NCI-H146 treated with DMSO at 0.1 percent for 48 hours (cell line): ENCODE data around the gene FERMT2.

Experiments used
- DNase-seq: peaks from one replicate; lab custom pipeline; 2025; ENCODE audit not compliant: unreplicated experiment; lab: John Stamatoyannopoulos, UW

Gene FERMT2, protein sequence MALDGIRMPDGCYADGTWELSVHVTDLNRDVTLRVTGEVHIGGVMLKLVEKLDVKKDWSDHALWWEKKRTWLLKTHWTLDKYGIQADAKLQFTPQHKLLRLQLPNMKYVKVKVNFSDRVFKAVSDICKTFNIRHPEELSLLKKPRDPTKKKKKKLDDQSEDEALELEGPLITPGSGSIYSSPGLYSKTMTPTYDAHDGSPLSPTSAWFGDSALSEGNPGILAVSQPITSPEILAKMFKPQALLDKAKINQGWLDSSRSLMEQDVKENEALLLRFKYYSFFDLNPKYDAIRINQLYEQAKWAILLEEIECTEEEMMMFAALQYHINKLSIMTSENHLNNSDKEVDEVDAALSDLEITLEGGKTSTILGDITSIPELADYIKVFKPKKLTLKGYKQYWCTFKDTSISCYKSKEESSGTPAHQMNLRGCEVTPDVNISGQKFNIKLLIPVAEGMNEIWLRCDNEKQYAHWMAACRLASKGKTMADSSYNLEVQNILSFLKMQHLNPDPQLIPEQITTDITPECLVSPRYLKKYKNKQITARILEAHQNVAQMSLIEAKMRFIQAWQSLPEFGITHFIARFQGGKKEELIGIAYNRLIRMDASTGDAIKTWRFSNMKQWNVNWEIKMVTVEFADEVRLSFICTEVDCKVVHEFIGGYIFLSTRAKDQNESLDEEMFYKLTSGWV

DNA sequence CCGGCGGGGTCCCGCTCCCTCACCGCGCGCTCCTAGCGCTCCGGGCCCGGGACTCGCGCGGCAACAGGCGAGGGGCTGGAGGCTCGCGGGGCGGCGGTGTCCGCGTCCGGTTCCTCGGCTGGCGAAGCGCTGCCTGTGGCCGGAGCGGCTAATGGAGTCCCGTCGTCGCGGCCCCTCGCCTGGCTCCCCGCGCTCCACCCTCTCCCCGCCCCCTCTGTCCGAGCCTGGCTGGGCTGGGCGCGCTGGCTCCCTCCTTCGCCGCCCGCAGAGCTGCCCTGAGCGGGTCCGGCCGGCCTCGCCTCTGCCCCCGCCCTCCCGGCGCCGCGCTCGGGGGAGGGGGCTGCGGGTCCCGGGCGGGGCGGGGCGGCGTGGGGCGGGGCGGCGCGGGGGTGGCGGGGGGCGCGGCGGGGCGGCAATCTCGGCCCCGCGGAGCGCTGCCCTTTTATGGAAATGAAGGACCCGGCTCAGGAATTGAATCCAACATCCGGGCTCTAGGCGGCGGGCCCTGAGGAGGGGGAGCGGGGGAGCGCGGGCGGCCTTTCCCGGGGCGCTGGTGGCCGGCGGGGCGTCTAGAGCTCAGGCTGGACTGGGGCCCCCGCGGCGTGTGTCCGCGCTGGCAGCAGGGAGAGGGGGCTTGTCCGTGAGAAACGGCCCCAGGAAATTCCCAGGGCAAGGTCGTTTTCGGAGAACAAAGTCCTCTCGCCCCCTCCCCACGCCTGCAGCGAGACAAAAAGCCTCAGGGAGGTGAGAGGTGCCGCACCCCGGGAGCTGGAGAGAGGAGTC, at the start of gene FERMT2:
TSS of gene FERMT2 (minus strand) at position 153 of the 783 bp plus-strand sequence. CDS start 482 bp downstream, outside the sequence.
- peak; percentile 47 for DNase-seq

DNA sequence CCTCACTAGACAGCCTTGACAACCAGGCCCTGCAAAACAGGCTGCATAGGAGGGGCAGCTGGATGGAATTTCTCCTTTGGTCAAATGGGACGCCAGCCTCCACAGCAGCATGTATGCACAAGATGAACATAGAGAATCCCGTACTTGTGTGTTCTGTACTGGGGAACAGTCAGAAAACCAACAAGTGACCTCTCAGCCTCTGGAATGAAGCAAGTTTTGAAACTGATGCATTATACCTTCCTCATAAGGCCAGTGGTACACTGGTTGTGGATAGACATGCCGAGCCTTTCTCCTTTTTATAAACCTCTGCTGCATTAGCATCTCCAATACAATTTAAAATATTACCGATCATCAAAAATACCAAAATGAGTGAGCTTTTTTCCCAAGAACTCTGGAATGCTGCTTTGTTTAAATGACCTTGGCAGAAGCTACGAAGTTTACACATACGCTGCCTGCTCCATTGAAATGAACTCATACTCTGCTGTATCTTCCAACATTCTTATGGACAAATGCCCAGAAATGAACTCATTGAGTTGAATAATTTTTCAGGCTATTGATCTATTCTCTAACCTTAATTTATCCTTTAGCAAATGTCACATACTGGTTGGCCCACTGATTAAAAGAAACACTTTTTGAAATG, 47.6 kb upstream of the FERMT2 start:
- no peak for DNase-seq

DNA sequence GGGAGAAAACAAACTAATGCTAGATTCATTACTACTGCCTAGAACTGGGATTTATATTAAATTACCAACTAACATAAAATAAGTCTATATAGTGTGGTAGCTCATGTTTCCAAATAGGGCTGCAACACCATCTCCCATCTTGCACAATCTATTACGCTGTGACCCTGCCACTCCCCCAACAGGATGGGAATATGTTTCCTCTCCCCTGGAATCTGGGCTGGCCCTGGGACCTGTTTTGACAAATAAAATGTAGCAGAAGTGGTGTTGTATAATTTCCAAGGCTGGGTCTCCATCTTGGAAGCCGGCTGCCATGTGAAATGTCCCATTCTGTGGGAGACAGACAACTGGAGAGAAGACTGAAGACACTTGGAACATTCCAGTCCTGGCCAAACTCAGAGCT, 45.6 kb upstream of the FERMT2 start:
- no peak for DNase-seq

DNA sequence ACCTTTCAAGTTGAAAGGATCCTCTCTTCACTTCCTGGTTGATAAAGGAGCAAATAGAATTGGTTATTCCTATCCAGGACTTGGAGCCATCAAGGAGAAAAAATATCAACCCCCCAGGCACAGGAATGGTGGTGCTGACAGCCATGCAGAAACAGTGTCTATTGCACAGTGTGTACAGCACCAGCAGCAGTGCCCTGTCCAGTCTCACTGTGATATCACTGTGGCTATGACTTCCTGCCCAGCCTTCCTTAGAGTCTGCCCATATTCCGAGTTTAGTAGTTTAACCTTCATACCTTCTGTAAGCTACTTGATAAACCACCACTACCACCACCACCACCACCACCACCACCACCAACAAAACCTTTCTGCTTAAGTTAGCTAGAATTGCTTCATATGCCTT, 45.1 kb upstream of the FERMT2 start:
- DNase-seq: no peak

DNA sequence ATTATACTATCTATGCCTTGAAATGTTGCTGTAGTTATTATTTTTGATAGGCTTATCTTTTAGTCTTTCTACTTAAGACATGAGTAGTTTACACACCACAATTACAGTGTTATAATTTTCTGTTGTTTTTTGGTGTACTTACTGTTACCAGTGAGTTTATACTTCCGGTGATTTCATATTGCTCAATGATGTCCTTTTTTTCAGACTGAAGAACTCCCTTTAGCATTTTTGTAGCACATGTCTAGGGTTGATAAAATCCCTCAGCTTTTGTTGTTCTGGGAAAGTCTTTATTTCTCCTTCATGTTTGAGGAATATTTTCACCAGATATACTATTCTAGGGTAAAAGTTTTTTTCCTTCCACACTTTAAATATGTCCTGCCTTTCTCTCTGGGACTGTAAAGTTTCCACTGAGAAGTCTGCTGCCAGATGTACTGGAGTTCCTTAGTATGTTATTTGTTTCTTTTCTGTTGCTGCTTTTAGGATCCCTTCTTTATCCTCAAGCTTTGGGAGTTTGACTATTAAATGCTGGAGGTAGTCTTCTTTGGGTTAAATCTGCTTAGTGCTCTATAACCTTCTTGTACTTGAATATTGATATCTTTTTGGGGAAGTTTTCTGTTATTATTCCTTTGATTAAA, 41.5 kb upstream of the FERMT2 start:
- no peak for DNase-seq

DNA sequence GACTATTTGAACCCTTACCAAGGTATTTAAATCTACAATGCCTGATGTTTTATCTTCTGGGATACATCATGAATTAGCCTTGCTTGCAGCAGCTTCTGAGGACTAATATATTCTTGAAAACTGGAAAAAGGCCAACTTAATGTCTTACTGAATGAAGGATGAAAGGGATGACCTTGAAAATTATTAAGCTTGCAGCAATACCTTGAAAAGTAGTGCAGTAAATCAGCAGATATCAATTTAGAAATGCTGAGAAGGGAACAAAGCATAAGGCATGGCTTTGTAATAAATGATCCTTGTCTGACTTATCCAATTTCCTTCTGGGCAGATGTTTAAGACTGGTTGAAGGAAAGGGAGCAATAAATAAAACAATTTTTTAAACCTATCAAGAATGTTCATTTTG, 37.3 kb upstream of the FERMT2 start:
- DNase-seq: no peak

DNA sequence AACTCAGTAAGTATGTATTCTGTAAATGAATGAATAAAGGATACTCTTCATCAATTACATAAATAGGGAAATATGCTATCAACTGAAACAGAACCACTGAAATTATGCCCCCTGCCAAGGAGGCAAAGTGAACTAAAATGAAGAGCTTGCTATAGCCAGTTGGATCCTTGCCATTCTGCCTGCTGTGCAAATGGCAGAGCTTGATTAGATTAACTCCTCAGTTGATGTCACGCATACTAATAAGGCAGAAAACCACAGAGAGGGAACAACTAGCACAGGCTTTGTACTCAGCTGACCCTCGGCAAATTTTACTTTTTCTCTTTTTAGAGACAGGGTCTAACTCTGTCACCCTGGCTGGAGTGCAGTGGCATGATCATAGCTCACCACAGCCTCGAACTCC, 36.7 kb upstream of the FERMT2 start:
- no peak for DNase-seq

DNA sequence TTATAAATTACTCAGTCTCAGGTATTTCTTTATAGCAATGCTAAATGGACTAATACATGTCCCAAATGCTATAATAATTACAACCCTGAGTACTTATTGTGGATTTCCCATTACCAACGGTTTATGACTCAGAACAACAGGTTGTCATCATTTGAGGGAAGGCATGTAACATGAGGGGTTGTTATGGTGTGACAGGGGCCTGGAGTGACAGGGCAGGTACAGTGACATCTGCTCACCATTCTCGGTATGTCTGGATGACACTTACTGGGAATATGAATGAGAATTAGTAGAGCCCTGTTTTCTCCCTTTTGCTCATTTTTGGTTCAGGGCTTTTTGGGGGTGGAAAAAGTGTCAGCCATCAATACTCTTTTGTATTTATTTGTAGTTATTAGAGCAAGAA, 36.2 kb upstream of the FERMT2 start:
- DNase-seq: no peak

DNA sequence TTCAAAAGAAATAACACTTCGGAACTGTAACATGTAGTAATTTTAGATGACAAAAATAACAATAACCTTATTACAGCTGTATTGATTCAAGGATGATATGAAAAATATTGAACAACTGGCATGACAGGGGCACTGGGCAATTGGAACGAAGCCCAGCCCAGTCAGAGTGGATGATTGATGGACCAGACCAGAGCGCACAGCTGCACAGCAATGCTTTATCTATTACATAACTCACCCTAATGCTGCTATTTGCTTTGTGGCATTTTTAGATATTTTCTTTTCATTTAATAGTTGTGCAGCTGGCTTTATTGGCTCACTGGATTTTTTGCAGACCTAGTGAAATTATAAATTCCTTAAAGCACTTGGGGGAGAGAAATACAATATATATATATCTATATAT, 26.9 kb upstream of the FERMT2 start:
- no peak for DNase-seq

DNA sequence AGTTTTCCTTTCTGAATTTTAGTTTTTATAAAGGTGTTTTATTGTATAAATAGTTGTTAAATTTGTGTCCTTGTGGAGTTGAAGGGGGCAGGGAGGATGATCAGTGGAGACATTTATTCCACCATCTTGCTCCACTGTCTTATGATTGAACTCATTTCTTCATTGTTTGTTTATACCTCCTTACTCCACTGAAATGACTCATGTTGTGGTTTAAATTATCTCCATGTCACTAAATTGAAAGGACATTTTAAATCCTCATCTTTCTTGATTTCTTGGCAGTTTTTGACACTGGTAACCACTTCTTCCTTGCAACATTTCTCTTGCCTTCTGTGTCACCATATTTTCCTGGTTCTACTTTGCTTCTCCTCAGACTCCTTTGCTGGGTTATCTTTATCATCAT, 23.6 kb upstream of the FERMT2 start:
- DNase-seq: no peak

DNA sequence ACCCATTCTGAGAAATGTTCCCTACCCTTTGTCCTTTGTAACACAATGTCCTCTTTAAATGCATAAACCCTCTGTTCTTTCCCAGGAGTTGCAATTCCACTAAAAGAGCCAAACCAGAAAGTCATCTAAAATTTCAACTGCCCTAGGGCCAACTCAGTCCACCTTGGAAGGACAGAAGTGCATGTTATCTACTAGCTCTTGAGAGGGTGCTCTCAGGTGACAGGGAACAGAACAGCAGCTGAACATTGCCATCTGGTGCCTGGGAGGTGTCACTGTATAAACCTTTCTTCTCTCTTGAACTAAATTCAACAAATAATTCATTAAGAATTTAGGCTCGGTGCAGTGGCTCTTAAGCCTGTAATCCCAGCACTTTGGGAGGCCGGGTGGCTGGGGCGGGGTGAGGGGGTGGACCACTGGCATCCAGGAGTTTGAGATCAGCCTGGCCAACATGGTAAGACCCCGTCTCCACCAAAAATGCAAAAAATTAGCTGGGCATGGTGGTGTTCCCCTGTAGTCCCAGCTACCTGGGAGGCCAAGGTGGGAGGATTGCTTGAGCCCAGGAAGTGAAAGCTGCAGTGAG, 10.3 kb upstream of the FERMT2 start:
- DNase-seq: peak; percentile 7

DNA sequence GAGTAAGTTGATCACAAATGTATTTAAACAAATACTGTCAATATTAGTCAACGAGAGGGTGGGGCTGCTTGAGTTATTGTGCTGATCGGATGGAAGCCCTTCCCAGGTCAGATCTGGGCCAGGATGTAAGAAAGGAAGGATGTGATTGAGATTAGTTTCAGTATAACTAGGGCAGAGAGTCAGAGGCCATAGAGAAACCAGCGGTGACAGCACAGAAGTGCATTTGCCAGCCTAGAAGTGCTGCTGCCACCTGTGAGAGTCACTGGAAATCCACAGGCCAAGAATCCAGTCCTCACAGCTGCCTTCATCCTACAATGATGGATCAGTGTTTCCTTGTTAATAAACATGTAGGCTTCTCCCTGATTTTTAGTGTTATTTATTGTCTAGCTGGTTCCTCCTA, 9.8 kb upstream of the FERMT2 start:
- DNase-seq: no peak

DNA sequence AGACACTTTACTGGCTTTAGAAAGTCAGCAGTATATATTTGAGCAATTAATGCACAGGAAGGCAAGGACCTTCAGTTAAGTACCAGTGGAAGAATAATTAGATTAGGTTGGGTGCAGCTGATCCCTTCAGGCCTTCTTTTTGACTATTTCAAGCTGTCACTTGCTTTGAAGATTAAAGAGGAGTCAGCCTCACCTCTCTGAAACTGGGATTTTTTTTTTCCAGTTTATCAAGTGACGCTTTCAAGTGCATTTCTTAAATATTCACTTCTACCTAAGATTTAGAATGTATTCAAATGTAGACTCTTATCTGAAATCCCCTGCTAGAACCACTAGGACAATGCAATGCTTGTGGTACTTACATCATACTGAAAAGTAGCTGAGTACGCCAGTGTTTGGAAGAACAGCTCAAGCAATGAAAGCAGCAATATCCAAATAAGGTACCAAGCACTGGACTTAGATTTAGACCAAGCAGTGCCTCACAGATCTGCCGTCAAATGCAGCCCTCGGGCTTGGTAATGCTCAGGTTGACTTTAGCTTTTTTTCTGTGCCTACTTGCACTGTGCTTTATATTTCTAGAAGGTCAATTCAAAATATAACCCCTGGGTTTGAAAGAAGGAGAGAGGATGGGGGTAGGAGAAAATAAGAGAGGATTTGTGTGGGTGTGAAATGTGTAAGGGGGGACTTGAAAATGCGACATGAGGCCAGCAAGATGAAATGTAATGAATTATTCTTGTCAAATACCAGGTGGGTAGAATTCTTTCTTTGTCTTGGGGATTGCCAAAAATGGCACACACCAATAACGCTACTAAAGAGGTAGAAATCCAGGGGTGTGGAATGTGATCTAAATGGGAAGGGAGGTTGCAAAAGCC, 3.7 kb upstream of the FERMT2 start:
- DNase-seq: no peak

DNA sequence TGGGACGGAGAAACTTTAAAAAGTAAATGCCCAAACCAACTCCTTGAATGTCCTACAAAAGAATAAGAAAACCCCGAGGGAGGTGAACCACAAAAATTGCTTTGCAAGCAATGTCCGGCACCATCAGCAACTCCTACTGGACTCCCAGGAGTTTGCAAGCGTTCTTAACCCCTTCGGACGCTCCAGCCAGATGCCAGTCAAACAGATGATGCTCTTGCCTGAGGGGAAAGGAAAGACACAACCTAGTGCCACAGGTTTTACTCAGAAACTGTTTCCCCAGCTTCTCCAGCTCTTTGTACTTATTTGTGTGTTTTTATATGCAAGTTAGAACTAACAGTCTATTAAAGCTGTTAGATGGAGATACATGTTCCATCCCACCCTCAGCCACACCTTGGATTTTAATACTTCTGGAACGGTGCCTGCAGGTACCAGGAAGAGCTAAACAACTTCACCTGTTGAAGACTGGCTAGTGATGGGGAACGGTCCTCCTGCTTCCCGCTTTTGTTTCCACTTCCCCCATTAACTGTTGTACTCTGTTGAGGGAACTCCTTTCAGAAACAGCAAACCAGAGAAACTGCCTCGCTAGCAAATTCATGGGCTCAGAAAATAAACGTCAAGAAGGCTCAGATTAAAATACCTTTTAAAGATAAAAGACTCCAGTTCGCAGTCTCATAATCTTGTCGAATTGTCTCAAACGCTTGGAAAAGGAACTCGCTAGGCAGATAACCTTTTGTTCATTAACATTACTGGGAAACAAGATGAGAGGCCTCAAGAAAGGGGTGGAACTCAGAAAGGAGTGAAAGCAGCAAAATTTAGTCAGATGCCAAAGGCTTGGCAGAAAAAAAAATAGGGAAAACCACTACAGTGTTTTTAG, 1.1 kb upstream of the FERMT2 start:
- no peak for DNase-seq

DNA sequence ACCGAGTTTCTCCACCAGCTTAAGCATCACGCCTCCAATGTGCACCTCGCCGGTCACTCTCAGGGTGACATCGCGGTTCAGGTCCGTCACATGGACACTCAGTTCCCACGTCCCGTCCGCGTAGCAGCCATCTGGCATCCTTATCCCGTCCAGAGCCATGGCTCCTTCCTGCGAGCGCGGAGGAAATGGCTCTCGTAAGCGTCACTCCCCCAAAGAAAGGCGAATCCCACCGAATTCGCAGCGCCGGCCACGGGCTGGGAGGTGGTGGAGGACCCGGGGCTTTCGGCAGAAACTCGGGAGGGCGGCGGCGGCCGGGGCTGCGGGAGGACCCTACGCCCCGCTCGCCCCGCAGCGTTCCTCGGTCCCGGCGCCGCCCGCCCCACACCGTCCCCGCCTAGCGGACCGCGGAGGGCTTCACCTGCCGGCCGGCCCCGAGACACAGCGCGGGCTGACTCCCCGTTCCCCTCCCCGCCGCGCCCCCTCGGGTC, 396 bp downstream of the FERMT2 start:
- no peak for DNase-seq

DNA sequence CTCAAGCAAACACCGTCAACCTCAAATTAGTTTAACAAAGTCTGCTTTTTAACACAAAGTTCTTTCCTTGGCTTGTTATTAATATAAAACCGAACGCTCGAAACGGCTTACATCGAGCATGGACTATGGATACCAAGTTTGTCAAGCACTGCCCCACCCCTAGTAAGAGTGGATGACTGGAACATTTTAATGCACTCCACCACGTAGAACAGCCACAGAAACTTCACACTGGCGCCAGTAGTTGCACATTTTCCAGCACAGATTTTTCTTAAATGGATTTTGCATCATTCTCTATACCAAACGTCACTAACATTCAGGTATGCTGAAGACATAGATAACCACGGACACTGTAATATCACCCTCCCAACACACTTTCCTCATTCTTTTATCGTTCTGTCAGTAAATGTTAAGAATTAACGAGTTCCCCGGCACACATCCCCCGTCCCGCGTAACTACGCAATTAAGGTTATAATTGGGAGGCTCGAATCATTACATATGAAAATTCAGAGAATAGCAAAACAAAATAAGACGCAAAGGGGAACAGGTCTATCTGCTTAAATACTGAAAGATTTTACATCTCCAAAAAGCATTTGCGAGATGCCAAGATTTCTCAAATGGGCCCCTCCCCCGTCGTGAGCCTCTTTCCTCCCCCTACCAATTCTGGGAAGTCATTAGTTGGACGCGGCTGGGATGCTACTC, 990 bp downstream of the FERMT2 start:
- DNase-seq: no peak

DNA sequence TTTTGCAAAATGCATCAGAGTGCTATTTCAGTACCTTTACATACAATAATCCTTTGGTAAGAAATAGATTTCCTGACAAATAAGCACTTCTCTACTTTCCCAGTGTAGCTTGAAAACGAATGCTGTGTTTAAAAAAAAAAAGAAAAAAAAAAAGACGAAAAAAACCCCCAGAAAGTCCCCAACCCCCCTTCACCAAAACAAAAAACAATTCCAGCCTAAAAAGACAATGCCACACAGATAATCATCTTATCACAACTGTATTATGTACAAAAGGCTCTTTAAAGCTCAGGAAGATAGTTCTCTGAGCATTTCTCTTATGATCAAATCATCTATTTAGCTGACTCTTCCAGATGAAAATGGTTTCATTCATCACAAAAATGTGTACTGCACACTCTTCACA, 1.6 kb downstream of the FERMT2 start:
- DNase-seq: no peak

DNA sequence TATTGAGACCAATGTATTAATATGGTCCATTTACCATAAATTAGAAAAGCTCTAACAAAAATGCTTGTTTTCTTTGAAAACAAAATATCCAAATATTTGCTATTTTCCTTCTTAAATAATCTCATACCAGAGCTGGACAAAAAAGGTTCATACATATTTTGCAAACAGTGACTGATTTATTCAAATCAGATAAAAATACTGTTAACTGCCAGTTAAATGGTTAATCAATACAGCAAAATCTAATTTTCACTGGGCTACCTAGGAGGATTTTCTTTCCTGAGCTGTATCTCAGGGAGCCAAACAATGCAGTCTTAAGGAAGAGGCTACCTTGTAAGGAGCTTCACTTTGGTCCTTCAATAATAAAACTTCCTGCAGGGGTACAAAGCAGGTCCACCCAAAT, 2.0 kb downstream of the FERMT2 start:
- DNase-seq: no peak
